Large intestine (tissue), 3 donors: ENCODE data around the gene RCL1. TPM values are rescaled to one million over a fixed set of nuclear protein-coding genes. Genes with fewer than 3 reads are reported as not detected.

ENCODE experiments used
- DNase-seq, 2 donors: peaks; one replicate each; pipeline versions ENCODE4 v3.0.0 to v3.0.0-alpha.2; 2013
- H3K27ac ChIP-seq: one replicate; pipeline ENCODE4 v1.5.1; 2013; ENCODE audit warnings: low read length
- H3K27me3 ChIP-seq: 2 replicates; pipeline ENCODE4 v1.6.1; 2013; ENCODE audit warnings: low read length; ENCODE audit not compliant: control insufficient read depth, insufficient read depth
- H3K36me3 ChIP-seq: 2 replicates; pipeline ENCODE4 v1.6.1; 2013; ENCODE audit warnings: low read length; ENCODE audit not compliant: control insufficient read depth, insufficient read depth
- H3K4me1 ChIP-seq: one replicate; pipeline ENCODE4 v1.6.1; 2013; ENCODE audit warnings: low read length; ENCODE audit not compliant: control insufficient read depth, insufficient read depth
- H3K4me3 ChIP-seq: one replicate; pipeline ENCODE4 v1.5.1; 2013; ENCODE audit warnings: low read length
- H3K9me3 ChIP-seq: one replicate; pipeline ENCODE4 v1.6.1; 2013; ENCODE audit warnings: mild to moderate bottlenecking, low read depth, low read length, moderate library complexity; ENCODE audit not compliant: control insufficient read depth
- WGBS: methylation state at CpG from one replicate; pipeline ENCODE4 v1.1.5; 2013; ENCODE audit warnings: low lambda C conversion rate; ENCODE audit not compliant: insufficient coverage; 5-methylcytosine and 5-hydroxymethylcytosine counted together
- polyA plus RNA-seq: library from polyadenylated mRNA; unstranded; fragments of 120-200 nt; gene quantifications from one replicate; pipeline ENCODE4 v1.2.1, GENCODE V29; 2013

RCL1 gene
- polyA plus RNA-seq, 1 donor: 12.1 TPM

DNA sequence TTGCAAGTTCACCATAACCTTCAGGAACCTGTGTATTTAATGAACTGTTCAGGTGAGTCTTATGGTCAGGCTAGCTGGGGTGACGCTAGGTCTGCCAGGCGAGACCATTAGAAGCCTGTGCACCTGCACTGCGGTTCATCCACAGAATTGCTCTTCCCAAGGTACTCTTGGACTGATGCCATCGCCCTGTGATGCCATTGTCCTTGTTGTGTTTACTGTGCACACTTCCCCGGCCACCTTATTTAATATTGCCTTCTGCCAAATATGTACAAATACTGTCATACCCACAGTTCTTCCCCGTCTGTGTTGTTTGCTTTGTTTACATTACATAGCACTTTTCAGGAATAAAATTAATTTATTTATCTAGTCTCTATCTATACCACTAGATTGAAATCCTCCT lies 66.3 kb downstream of the RCL1 start:
- WGBS: 100% methylated on average over 2 of the region's 6 CpGs
- H3K27me3 ChIP-seq: no peaks in the 10 kb centered on the region
- H3K9me3 ChIP-seq: no peaks in the 10 kb centered on the region
- no peaks in the 10 kb centered on the region for H3K4me1 ChIP-seq
- H3K27ac ChIP-seq: no peak overlapping the region
- peaks cover 17% of the 10 kb centered on the region for H3K36me3 ChIP-seq
- DNase-seq: no peak
- H3K4me3 ChIP-seq: no peak overlapping the region

DNA sequence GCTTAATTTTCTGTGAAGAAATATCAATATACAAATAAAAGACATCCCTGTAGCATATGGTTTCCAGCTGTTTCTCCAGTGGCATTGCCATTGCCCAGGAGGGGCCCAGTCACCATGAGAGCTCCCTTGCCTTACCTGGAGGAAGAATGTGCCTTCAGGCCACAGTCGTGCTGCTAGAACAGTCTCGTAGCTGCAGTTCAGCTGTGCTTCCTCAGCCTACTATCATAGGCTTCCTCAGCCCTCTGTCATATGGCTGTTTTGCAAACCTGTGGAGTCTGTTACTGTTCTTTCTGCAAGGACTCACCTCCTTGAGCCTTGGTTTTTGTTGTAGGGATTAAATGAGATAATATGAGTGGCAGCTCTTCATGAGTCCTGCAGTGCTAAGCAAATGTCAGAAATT lies 67.6 kb downstream of the RCL1 start:
- Histone ChIP-seq H3K36me3 (peaks cover 19% of the 10 kb centered on the region), H3K27ac (no peak overlapping the region), H3K4me1 (no peaks in the 10 kb centered on the region), H3K27me3 (no peaks in the 10 kb centered on the region), H3K9me3 (no peaks in the 10 kb centered on the region), H3K4me3 (no peak overlapping the region)
- no CpG with 5 or more reads among the region's 2 CpGs for WGBS
- no peak for DNase-seq

DNA sequence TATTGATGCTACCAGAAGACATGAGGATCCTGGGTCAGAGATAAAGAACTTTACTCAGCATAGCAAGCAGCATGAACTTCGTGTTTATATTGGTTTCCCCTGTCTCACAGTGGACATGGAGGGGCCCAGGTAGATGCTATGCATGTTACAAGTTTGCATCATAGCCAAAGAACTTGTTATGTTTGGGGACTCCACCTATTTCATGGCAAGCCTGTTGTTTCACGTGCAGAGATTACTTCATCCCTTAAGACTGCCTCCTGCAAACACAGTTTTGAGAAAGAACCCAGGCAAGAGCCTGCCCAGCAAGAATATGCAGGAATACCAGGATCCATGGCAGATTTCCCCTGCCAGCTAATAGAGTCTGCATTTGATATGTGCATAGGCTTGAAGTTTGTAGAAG lies 68.4 kb downstream of the RCL1 start:
- no peaks in the 10 kb centered on the region for H3K9me3 ChIP-seq
- no CpG with 5 or more reads among the region's 2 CpGs for WGBS
- peaks cover 19% of the 10 kb centered on the region for H3K36me3 ChIP-seq

DNA sequence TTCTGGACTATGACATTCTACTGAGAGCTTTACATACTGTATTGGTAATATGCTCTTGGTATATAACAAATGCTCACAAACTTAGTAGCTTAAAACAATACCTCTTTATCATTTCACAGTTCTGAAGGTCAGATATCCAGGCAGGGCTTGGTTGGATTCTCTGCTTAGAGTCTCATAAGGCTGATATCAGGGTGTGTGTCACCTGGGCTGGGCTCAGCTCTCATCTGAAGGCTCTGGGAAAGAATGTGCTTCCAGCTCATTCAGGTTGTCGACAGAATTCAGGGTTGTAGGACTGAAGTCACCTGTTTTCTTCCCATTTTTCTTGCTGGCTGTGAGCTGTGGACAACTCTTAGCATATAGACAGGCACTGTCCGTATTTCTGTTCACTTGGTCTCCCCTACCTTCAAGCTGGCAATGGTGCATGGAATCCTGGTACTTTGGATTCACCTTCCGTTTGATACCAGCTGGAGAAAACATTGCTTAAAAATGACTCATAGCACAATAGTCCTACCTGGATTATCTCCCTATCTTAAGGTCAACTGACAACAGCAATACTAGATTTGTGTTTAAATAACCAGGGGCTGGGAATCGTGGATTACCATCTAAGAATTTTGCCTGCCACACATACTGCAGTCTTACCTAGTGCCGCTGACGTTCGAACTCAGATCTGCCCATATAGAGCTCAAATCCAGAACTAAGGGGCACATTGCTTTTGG lies 69.2 kb downstream of the RCL1 start:
- Histone ChIP-seq H3K36me3 (peaks cover 19% of the 10 kb centered on the region), H3K4me1 (no peaks in the 10 kb centered on the region), H3K27ac (peak overlapping the region; percentile 1), H3K9me3 (no peaks in the 10 kb centered on the region), H3K4me3 (no peak overlapping the region), H3K27me3 (no peaks in the 10 kb centered on the region)
- peak; percentile 7 to 20 for DNase-seq
- no CpG with 5 or more reads among the region's 7 CpGs for WGBS

More for the DNA sequence above, 68.4 kb downstream of the RCL1 start:
- no peaks in the 10 kb centered on the region for H3K27me3 ChIP-seq
- no peaks in the 10 kb centered on the region for H3K4me1 ChIP-seq
- no peak overlapping the region for H3K4me3 ChIP-seq
- H3K27ac ChIP-seq: no peak overlapping the region
- no peak for DNase-seq

DNA sequence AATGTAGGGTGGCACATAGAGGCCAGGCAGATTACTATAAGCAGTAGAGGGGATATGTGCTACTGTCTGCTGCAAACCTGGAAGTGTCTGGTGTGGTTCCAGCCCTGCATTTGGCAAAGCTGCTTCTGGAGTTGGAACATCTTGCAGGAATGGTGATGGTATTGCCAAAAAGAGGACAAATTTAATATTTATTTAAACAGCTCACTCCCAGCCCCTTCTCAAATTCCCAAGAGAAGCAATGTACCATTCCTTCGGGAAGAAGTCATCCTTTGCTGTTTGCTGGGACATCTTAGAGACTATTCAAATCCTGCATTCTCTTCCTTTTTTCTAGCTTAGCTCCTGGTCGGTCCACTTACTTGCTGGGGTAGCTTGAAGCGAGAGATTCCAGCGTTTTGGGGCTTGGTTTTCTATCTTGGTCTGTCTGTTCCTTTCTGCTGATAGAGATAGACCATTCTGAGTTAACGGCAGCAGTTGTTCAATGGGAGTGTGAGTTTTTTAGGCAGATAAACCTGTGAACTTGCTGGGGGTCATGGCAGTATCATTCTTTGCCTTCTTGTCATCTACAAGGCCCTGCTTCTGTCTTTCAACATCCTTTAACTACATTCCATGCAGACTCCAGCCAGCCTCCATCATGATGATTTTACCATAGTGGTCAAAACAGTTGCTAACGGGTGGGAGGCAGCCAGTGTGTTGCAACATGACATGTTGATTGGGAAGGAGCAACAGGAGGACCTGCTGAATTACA lies 69.9 kb downstream of the RCL1 start:
- no peaks in the 10 kb centered on the region for H3K9me3 ChIP-seq
- H3K36me3 ChIP-seq: peaks cover 19% of the 10 kb centered on the region
- no peaks in the 10 kb centered on the region for H3K4me1 ChIP-seq
- no peak overlapping the region for H3K4me3 ChIP-seq
- no peaks in the 10 kb centered on the region for H3K27me3 ChIP-seq
- 100% methylated on average over 1 of the region's 6 CpGs for WGBS
- no peak for DNase-seq
- peak overlapping the region; percentile 1 for H3K27ac ChIP-seq

DNA sequence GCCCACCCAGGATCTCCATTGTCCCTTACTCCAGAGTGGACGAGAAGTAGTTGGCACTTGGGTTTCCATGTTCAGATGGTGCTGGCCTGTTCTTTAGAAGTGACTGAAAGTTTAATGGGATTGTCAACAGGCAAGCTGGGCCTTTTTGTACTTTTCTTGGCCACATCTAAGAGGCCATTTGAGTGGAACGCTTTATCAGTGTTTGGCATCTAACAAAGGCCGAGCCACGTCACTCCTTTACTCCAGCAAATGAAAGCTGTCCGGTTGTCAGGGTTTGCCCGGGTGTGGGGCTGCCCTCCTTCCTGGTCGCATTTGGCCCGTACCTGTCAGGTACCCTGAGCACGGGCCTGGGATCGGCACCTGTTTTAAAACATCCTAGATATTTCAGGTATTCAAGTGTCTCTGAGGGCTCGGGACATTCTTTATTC lies 71.5 kb downstream of the RCL1 start:
- no peaks in the 10 kb centered on the region for H3K27me3 ChIP-seq
- no peak for DNase-seq
- H3K27ac ChIP-seq: no peak overlapping the region
- H3K4me3 ChIP-seq: no peak overlapping the region
- H3K36me3 ChIP-seq: peaks cover 16% of the 10 kb centered on the region
- 100% methylated on average over 1 of the region's 11 CpGs for WGBS
- no peaks in the 10 kb centered on the region for H3K9me3 ChIP-seq
- H3K4me1 ChIP-seq: no peaks in the 10 kb centered on the region

DNA sequence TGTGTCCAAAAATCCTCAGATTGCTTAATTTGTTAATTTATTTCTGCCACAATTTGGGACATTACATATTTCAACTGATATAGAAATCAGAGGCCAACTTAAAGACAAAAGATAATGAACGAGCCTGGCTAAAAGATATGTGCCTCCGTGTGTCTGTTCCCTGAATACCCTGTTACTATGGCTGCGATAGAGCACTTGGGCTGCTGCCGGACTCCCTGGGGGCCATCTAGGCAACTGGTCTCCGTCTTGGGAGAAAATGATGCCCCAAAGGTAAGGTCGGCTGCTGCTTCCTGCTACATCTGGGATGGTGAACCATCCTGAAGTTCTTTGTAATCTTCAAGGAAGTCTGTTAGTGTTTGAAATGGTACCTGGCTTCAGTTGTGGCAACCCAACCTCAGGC lies 72.0 kb downstream of the RCL1 start:
- no CpG with 5 or more reads among the region's 6 CpGs for WGBS
- H3K4me1 ChIP-seq: no peaks in the 10 kb centered on the region
- no peak overlapping the region for H3K4me3 ChIP-seq
- peaks cover 14% of the 10 kb centered on the region for H3K36me3 ChIP-seq
- no peaks in the 10 kb centered on the region for H3K27me3 ChIP-seq
- H3K27ac ChIP-seq: no peak overlapping the region
- no peak for DNase-seq
- H3K9me3 ChIP-seq: no peaks in the 10 kb centered on the region

DNA sequence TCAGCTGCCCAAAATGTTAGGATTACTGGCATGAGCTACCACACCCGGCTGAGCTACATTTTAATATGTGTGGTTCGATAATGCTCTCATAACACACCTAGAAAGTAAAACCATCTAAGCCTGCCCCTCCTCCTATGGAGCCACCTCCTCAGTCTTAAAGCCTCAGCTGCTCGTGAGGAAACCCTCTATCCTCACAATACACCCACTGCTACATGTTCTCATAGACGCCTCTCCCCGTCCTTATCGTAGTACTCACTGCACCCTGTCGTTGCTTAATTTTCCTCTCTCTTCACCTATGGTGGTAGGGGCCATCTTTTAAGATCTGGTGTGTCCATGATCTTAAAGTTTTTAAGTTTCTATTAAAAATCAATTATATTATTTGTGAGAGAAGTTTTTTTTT lies 72.9 kb downstream of the RCL1 start:
- Histone ChIP-seq H3K27me3 (no peaks in the 10 kb centered on the region), H3K9me3 (no peaks in the 10 kb centered on the region), H3K4me1 (no peaks in the 10 kb centered on the region), H3K36me3 (peaks cover 7% of the 10 kb centered on the region), H3K27ac (no peak overlapping the region), H3K4me3 (no peak overlapping the region)
- DNase-seq: no peak
- WGBS: 100% methylated on average over 3 of the region's 7 CpGs

DNA sequence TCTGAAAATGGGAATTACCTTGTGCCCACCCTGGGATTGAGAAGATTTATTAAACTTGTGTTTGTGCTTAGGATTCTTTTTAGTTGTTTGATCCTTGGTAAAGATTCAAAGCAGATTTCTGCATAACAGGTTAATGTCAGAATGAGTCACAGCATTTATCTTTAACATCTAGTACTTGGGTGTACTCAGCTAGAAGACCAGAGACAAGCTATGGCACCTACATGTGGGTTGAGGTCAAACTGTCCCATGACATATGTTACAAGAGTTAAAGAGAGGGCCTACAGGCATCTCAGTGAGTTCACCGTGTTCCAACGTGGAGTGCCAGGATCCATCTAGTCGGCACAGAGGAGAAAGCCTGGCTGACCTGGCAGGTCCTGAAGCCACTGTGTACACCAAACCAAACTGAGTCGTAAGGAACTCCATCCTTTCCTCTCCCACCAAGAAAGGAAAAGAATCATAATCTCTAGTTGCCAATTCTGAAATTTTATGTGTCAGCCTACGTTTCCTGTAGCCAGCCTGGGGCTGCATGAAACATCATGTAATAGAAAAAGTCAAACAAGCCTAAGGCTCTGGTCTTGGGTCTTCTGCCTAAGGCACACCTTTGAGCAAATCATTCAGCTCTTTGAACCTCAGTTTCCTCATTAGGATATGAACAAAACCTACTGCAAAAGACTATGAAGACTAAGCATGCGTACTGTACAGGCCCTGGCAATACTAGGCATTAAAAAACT lies 73.7 kb downstream of the RCL1 start:
- Histone ChIP-seq H3K4me1 (no peaks in the 10 kb centered on the region), H3K9me3 (no peaks in the 10 kb centered on the region), H3K4me3 (no peak overlapping the region), H3K27ac (no peak overlapping the region), H3K36me3 (peaks cover 6% of the 10 kb centered on the region), H3K27me3 (no peaks in the 10 kb centered on the region)
- 100% methylated on average over 2 of the region's 6 CpGs for WGBS
- no peak for DNase-seq

GRCh38 chr9:4873066-4873465 lies 80.3 kb downstream of the RCL1 start:
- no peak overlapping the region for H3K4me3 ChIP-seq
- DNase-seq: no peak
- H3K4me1 ChIP-seq: no peaks in the 10 kb centered on the region
- no peaks in the 10 kb centered on the region for H3K36me3 ChIP-seq
- no CpG with 5 or more reads among the region's 4 CpGs for WGBS
- no peaks in the 10 kb centered on the region for H3K27me3 ChIP-seq
- no peak overlapping the region for H3K27ac ChIP-seq
- H3K9me3 ChIP-seq: no peaks in the 10 kb centered on the region
